Amniotic stem cell (primary cell): Measurements from ENCODE around the gene MICAL3.

ENCODE experiments used
- DNase-seq: peaks from one replicate; lab custom pipeline; 2025; lab: John Stamatoyannopoulos, UW

The MICAL3 gene

DNA sequence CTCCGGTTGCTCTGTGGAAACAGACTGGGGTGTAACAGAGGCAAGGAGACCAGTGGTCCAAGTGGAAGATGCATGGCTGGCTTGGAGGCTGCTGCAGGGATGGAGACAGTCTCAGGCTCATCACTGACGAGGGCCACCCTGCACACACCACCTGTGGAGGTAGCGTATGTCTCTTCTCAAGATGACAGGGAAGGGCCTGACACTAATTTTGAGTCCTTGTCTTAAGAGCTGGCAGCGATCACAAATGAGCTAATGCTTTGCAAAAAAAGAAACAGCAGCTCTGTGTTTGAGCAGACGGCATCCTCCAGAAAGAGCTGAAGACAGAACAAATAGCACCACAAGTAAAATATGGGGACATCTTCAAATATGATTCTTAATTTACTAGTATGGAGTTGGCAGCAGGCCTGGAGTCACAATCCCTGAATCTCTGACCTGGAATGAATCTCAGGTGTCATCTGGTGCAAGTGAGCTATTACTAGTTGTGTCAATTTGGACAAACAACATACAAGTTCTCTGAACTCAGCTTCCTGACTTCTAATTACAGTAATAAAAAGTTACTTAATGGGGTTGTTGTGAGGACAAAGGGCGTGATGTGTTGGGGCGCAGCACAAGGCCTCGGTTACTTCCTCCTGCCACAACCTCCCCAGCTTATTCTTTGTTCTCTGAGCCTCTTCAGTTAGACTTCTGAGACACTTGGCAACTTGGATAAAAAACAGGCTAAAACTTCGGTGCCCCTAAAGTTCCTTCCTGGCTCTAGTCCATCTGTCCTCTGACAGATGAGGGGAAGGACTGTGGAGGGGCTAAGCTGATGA lies 154.9 kb downstream of the MICAL3 start:
- DNase-seq: no peak

DNA sequence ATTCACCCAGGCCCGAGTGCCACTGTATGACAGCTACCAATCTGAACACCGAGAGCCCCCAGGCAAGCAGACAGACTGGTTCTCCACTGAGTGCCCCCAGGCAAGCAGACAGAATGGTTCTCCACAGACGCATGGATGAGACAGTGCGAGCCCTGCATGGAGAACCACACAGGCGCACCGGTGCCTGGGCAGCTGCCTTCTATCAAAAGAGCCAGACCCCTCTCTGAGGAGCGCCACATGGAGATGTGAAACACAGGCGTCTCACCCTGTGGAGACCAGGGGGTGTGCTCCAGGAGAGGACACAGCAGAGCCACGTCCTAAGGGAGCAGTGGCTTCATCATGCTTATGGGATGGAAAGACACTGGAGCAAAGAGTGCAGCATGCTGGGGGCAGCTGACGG lies 155.6 kb downstream of the MICAL3 start:
- DNase-seq: no peak

DNA sequence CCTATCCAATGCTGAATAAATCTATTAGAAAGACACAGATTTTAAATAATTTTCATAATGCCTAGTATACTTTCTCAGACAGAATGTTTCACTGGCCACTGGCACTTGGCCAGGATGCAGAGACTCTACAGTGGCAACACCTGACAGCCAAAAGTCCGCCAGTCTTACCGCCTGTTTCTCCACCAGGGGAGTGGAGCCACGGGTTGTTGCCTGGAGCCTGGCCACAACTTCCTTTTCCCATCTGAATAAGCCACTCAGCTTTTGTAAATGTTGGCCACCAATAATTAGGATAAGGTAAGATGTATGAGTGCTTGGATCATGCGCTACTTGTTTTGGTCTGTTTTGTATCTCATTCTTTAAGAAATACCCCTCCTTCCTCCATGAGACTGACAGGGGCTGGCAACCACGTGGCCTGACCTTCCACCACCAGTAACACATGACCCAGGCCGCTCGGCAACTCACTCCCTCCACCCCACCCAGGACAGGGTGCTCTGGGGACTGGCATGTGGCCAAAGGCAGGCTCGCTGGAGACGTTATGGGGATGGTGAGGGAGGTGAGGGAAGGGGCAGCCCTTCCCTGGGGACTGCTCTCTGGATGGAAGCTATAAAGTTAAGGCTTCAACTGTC lies 157.1 kb downstream of the MICAL3 start:
- DNase-seq: no peak

DNA sequence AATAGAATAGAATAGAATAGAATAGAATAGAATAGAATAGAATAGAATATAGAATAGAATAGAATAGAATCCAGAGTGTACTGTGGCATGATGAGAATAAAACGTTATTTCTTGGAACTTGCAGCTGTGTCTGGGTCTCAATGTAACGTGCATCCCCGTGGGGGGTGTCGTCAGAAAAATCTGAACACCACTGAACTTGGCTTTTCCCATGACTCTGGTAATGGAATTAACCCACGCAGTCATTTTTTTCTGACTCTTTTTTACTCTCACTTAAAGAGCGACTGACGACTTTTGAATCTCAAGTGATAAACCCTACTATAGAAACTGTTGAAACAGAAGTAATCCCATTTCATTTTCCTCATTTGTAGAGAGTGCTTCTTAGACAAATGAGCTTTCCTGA lies 157.7 kb downstream of the MICAL3 start:
- DNase-seq: no peak

DNA sequence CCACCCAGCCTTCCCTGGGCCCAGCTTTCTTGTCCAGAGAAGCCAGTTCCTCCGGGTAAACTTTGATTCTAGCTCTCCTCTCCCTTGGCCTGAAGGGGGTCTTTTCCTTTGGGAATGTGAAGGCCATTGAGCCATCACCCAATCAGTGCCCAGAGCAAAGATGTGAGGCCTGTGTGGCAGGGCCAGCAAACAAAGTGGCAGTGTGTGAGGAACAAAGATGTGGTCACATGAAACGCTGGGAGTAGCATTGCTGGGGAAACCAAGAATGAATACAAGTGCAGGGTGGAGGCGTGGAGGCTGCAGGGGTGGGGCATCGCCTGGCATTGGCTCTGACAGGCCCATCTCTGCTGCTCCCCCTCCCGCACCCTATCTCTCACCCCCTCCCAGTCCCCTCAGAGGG lies 158.2 kb downstream of the MICAL3 start:
- DNase-seq: no peak

DNA sequence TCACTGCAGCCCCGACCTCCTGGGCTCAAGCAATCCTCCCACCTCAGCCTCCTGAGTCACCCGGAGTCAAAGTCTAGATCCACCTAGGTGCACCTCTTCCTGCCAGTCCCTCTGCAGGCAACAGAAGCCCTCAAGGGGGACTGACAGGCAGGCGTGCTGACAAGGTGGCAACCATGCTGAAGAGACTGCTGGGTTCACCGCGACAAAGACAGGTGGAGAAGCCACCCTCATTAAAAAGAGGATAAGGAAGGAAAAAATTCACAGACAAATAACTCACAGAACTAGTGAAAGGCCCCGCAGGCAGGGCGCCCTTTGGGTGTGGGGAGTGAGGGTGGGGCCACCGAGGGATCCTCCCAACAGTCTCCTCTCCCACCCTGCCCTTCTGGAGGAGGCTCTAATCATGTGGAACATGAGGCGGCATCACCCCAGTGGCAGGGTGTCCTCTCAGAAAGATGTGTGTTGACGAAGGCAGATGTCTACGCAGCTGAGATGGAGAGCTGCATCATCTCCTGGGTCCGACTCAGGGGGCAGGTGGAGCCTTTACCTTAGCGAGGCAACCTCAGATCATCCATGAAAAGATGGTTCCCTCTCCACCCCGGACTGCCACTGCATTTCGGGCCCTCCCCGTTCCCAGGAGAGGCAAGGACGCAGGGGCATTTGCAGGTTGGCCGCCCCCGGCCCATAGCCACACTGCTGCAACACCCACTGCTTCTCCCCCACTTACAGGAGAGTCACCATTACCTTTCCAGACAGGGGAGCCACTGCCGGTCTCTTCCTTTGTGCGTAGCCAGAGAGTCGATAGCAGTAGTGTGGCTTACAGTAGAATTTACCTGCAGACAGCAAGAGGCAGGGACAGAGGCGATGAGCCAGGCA lies 158.9 kb downstream of the MICAL3 start:
- no peak for DNase-seq

DNA sequence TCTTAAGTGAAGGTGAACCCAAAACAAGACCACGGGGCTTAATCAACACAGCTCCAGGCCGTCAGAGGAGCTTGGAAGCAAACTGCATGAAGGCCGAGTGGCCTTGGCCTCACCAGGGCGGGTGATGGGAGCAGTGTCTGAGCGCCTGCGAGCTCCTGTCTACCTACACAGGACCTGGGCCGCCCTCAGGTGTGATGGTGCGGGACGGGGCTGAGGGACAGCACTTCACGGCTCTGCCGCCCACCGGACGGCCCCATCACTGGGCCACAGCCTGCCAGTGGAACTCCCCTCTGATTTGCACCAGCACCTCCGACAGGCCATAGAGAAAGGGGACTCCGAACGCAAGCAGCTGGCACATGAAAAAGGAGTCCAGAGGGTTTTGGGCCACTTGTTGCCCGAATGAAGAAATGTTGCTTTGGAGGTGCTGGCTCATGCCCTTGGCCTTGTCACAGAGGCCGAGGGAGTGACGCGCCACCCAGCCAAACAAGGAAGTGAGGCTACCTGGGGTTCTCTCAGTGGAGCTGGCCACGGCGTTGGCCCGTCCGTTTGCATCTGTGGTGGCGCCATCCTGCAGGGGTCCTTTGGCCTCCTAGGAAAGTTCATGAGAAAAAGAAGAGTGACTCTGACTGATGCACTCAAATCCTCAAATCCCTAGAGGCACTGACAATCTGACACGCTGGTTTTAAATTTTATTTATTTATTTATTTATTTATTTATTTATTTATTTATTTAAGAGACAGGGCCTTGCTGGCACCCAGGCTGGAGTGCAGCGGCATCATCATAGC lies 159.8 kb downstream of the MICAL3 start:
- DNase-seq: no peak

DNA sequence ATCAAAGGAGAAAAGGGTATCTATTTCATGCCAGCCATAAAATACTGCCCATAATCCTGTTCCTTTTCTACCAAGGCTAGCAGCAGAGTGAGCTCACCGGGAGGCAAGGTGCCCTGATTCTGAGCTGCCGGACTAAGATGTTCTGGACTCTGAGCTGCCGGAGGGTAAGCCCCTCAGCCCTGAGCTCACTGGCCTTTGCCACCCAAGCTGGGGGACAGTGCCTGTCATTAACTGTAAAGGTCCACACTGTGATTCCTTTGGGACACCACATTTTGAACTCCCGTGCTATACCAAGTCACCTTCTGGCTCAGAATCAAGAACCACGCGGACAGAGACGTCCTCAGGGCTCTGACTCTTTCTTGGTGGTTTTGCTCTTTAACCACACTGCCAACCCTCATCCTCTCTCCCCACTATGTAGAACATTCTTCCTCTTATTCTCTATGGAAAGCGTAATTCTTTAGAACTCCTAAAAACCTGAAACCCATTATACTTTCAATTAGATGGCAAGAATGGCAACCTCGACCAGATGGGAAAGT lies 161.6 kb downstream of the MICAL3 start:
- no peak for DNase-seq

DNA sequence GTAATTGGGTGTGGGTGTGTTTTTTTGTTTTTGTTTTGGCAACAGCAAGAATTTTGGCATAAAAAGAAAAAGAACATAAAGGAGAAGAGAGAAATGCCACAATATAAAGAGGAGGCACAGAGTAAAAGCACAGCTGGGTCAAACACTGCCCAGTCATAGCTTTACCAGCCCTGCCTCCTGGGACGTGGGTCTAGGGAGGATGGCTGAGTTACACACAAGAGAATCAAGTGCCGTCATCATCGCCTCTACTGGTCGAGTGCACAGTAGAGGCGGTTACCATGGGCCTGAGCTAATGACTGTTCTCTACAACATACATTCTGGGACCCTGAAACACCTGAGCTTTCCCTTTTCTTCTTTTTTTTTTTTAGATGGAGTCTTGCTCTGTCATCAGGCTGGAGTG lies 162.5 kb downstream of the MICAL3 start:
- DNase-seq: no peak

DNA sequence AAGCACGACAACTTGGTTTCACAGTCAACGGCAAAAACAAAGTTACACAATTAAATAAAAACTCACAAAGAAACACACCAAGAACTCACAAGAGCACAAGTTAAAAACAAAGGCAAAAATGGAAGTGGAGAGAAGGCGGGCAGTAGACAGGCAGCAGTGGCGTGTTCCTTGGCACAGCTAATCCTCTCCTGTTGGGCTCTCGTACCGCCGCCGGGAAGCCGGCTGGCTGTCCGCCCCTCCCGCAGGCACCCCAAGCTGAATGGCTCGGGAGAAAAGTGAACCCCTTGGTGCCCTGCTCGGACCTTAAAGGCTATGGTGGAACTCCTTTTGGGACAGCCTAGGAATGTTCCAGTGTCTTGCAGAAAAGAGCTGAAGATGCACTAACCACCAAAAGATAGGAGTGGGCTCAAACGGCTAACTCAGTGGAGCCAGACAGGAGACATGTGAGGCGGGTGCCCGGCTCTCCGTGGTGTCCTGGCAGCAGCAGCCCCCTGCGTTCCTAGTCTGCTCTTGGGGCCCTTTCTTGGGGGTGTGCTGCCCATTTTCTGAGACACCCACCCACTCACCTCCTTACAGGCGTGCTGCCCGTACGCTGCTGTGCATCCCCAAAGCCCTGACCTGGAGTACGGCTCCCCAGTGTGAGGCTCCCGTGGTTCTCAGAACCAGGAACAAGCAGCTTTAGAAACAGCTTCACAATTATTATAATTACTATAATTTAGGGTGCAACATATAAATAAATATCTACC lies 164.0 kb downstream of the MICAL3 start:
- no peak for DNase-seq

DNA sequence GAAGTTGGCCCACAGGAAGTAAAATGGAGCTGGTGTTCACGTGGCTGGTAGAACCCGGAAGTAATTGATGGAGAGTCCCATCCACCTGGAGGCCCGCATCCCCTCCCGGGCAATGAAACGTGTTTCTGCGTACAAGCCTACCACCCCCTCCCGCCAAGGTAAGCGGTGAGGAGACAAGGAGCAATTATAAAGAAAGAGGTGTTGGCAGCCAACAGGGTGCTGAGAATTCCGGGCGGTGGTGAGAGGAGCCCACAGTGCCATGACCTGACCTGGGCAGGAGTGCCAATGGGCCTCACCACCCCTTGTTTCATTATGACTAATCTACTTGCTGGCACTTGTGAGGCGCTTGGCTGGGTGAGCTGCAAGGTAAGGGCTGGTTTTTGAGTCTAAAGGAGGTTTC lies 166.3 kb downstream of the MICAL3 start:
- no peak for DNase-seq

DNA sequence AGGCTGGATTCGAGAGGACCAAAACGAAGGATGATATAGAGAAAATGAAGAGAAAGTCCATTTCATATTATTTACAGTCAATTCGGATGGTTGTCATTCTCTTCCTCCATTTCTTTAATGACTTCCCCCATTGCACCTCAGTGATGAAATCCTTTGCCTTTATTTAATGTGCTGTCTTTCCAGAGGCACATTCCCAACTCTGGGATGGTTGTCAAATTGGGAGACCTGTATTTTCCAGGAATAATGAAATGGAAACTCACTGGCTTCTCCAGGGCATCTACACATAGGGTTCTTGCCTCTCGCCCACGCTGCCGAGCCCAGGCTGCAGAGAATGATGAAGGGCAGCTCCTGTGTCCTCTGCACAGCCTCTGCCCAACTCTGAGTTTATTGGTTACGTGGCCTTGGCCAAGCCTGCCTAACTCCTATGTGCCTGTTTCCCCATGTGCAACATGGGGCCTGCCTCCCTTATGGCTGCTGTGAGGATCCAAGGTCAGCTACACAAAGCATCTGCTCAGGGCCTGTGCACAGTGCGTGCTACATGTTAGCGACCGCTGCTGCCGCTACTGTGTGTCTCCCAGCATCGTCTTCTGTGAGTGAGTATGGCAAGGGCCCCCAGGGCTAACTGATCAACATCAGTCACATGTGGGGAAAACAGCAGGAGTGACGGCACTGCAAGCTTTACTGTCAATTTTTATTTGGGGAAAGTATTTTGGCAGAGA lies 168.6 kb downstream of the MICAL3 start:
- DNase-seq: no peak

DNA sequence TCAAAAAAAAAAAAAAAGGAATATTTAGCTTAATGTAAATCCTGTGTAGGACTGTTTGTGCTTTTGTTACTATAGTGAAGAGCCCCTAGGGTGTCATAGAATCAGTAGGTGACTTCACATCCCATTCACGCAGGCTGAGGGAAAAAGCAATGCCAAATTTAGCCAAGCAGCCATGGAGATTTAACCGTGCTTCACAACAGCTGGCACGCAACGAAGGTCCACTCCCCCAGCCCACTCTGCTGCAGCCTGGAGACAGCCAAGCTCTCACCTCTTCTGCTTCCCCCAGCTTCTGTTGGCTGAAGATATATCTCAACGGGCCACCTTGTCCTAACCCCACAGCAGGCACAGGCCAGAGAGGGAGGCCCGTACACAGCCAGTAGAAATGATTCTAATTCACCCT lies 171.3 kb downstream of the MICAL3 start:
- no peak for DNase-seq

DNA sequence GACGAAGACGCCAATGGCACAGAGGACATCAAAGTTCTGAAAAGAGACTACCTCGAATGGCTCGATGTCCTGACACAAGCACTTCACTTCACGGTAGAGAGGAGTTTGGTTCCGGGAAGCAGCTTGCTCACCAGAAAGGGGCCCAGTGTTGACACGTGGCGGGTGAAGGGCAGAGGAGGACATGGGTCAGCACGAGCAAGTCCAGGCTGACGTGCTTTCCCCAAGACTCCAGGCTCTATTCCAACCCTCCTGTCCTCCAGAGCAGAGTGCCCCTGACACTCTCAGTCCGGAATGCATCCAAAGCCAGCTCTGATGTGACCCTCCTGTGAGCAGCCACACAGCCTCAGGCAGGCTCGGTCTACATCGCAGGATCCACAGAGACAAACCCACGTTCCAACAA lies 172.6 kb downstream of the MICAL3 start:
- DNase-seq: no peak

DNA sequence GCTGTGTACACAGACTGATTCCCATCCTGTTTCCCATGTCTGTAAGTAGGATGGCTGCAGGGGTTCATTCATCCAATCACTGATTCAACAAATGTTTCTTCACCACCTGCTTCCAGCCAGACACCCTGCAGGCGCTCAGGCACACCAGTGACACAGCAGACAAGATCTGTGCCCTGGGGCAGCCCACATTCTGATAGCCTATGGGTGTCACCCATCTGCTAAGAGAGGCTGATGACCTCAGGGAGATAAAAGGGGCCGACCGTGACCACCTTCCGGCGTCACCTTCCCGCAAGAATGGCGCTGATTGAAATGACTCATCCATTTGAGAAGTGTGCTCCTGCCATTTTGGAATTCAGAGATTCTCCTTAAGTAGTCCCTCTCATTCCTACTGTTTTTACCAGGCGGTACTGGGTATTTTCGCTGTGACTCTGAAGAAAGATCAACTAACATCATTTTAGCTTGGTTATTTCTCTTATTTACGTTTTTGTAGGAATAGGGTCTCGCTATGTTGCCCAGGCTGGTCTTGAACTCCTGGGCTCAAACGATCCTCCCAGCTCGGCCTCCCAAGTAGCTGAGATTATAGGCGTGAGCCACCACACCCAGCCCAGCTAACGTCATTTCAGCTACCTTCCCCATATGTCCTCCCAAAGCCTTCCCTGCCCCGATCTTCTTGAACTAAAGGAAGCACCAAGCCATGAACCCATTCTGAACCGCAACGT lies 176.8 kb downstream of the MICAL3 start:
- DNase-seq: no peak

DNA sequence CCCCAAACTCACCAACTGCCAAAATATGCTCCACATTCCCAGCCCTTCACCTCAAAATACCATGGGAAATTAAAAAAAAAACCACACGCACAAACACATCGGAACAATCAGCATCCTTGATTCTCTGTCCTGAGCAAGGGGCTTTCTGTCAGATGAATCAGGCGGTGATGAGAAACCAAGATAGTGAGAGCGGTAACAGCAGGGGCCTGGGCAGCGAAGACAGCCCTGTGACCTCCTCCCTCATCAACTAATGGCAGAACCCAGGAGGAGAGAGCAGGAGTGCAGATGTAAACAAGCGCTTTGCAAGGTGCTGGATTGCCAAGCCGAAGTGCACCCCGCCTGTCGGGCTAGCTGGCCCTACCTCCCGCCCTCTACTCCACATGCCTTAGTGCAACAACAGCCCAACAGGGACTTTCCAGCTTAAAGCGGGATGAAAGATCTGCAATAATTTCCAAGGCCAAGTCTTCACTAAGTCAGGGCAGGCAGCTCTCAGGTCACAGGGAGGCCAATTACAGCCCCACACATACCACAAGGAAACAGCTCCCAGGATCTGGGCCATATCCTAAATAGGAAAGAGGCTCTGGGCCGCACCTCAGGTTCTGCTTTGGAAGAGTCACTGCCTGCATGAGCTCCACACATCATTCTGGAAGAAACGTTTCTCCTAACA lies 177.9 kb downstream of the MICAL3 start:
- no peak for DNase-seq

DNA sequence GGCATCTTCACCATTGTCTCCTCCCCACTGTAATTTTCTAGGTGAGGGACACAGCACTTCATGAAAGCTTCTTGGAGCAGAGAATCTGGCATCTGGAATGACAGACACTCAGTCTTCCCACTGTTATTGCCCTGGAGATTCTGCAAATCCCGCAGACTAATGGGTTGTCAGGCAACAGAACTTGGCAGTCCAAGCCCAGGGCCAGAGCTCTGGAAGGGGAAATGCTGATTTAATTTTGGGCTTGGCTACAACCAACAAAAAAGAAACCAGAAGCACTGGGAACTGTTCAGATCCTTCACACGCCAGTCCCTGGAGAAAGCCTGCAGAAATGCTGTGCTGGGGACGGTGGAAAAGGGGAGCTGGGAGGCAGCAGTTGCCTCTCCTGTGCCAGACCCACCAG lies 178.6 kb downstream of the MICAL3 start:
- DNase-seq: no peak

DNA sequence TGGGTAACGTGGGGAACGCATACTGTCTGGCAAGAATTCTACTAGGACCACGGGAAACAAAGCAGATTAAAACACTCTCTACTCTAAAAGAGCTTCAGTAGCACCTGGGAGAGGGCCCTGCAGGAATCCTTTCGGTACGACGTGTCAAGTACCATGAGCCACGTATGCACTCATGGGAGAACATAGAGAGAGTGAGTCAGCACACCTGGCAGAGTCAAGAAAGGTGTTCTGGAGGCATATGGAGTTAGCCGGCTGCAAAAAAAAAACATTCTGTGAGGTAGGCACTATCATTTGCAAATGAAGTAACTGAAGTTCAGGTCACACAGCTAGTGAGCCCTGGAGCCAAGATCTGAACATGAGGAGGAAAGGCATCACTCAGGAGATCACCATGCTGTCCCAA lies 179.0 kb downstream of the MICAL3 start:
- no peak for DNase-seq

DNA sequence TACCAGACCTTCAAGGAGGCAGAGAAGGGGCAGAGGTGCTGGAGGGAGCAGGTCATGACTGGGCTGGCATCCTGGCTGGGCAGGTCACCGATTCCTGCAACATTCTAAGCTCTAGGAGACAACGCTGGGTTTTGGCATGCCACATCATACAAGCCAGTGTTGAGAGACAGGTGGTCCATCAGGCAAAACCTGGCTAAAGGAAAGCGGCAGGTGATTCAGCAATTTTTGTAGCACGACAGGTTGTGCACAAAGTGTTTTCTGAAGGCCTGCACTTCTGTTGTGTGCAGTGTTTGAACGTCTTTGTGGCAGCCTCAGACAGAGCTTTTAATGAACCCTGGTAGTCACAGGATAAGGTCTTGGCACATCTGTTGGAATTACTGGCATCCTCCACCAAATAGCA lies 180.2 kb downstream of the MICAL3 start:
- no peak for DNase-seq
